Omental fat pad (tissue), 4 donors: ENCODE results near the gene NFKB1. TPM values are rescaled to one million over a fixed set of nuclear protein-coding genes. Genes with fewer than 3 reads are reported as not detected.

Experiments used
- ATAC-seq: fragments of 150-250 bp; one replicate; pipeline ENCODE4 v1.9.1; 2016; ENCODE audit warnings: mild to moderate bottlenecking, moderate library complexity; ENCODE audit not compliant: low FRiP score
- DNase-seq: peaks from one replicate; pipeline ENCODE4 v3.0.0-alpha.2; 2019; ENCODE audit warnings: low spot score
- total RNA-seq, 4 donors: library from RNA; depleted of rRNA; stranded (reverse); fragments of >200 nt; gene quantifications; one replicate each; pipeline ENCODE4 v1.1.0, GENCODE V29; 2016
- TF ChIP-seq, protein P1 (sequence below), 3 donors: fragments of 450-650 bp; IDR thresholded peaks; one replicate each; pipeline ENCODE4 v1.5.1; 2016 to 2017; ENCODE audit warnings: antibody characterized with exemption in 3 of 3, mild to moderate bottlenecking in 3 of 3, moderate library complexity in 2 of 3

The NFKB1 gene
- total RNA-seq, 4 donors from 2014 or later: 26.4 to 151 (median 46.6) TPM

DNA sequence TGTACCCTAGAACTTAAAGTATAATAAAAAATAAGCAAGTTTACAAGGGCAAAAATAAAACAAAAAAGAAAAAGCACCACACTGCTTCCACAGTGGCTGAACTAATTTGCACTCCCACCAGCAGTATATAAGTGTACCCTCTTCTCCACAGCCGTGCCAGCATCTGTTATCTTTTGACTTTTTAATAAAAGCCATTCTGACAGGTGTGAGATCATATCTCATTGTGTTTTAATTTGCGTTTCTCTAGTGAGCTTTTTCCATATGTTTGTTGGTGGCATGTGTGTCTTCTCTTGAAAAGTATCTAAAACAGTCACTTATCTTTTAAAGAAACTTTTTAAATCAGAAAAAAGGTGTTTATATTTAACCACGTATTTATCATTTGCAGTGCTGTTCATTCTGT lies 71.3 kb downstream of the NFKB1 start:
- TF ChIP-seq, protein P1, sequence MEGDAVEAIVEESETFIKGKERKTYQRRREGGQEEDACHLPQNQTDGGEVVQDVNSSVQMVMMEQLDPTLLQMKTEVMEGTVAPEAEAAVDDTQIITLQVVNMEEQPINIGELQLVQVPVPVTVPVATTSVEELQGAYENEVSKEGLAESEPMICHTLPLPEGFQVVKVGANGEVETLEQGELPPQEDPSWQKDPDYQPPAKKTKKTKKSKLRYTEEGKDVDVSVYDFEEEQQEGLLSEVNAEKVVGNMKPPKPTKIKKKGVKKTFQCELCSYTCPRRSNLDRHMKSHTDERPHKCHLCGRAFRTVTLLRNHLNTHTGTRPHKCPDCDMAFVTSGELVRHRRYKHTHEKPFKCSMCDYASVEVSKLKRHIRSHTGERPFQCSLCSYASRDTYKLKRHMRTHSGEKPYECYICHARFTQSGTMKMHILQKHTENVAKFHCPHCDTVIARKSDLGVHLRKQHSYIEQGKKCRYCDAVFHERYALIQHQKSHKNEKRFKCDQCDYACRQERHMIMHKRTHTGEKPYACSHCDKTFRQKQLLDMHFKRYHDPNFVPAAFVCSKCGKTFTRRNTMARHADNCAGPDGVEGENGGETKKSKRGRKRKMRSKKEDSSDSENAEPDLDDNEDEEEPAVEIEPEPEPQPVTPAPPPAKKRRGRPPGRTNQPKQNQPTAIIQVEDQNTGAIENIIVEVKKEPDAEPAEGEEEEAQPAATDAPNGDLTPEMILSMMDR (IDR thresholded peaks at IDR 0.05): no peak
- ATAC-seq: no peak

GRCh38 chr4:102574317-102574716 lies 73.2 kb downstream of the NFKB1 start:
- TF ChIP-seq, protein P1 (IDR thresholded peaks at IDR 0.05): no peak
- DNase-seq (no peak), ATAC-seq (no peak)

More for the DNA sequence above, 71.3 kb downstream of the NFKB1 start:
- no peak for DNase-seq

- ATAC-seq (no peak), DNase-seq (no peak)
- TF ChIP-seq, protein P1 (IDR thresholded peaks at IDR 0.05): no peak
These were observed 74.4 kb downstream of the NFKB1 start for GRCh38 chr4:102575369-102576129.

- TF ChIP-seq, protein P1 (IDR thresholded peaks at IDR 0.05): no peak
These were observed 77.1 kb downstream of the NFKB1 start for GRCh38 chr4:102578270-102578669.

DNA sequence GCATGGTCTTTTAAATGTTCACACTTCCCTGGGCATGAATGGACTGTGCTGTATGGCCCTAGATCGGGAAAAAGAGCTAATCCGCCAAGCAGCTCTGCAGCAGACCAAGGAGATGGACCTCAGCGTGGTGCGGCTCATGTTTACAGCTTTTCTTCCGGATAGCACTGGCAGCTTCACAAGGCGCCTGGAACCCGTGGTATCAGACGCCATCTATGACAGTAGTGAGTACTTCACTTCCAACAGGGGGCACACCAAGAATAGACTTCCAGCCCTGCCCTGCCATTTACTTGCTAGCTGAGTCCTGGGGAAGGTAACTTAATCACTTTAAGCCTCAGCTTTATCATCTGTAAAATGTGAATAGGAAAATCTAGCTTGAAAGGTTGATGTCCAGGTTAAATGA lies 77.7 kb downstream of the NFKB1 start:
- DNase-seq: no peak
- TF ChIP-seq, protein P1 (IDR thresholded peaks at IDR 0.05): no peak
- ATAC-seq: no peak

More at GRCh38 chr4:102578270-102578669, 77.1 kb downstream of the NFKB1 start:
- no peak for ATAC-seq
- DNase-seq: no peak

DNA sequence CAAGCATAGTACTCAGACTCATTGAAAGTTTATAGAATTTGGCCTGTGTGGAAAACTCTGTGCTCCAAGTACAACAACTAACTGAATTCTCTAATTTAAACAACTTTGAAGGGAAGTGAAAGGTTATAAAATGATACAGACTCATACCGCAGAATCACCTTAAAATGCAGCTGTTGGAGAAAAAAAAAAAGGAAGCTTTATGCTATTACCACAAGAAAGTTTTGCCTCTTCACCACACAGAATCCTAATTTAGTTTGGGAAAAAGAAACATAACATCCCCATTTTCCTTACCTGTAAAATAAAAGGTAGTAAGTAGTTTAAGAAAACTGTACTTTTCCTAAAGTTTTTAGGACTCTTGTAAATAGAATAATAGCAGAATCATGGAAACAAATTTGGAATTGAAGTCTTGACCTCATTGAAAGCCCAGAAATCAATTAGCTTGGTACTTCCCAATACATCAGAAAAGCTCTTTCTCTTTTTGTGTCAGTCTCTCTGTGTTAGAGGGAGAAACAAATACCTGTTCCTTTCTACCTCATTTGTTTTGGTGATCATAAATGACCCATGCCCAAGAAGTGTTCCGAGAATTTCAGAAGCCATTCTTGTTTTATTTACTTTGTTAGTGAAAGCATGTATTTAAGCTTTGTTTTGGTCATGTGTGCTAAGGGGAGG lies 78.8 kb downstream of the NFKB1 start:
- TF ChIP-seq, protein P1 (IDR thresholded peaks at IDR 0.05): no peak
- ATAC-seq (no peak), DNase-seq (no peak)
